ENCODE results near the gene ECPAS. TPM values are rescaled to one million over a fixed set of nuclear protein-coding genes. Genes with fewer than 3 reads are reported as not detected.

Gene ECPAS
- total RNA-seq, 6 experiments from 2014 or later = 36.8 to 52.8 (median 41.1) TPM

- Histone ChIP-seq H3K27ac (no peak overlapping the region), H3K27me3 (no peaks in the 10 kb centered on the region), H3K4me3 (no peak overlapping the region), H3K9me3 (no peaks in the 10 kb centered on the region), H3K4me1 (peaks cover 0 to 46% (median 11%) of the 10 kb centered on the region in 4 donors), H3K36me3 (no peaks in the 10 kb centered on the region)
- 70% methylated on average over 3 of the region's 3 CpGs for WGBS (ENCODE audit: insufficient coverage, low coverage, low lambda C conversion rate, missing lambda C conversion rate)
- DNase-seq = no peak
- no peak for TF ChIP-seq POLR2A (IDR thresholded peaks at IDR 0.05)
- no peak for TF ChIP-seq CTCF (IDR thresholded peaks at IDR 0.05)
- no peak for ATAC-seq
- intact Hi-C loops (cut with DNase I) = no loop called here
Observed at GRCh38 chr9:111477677-111478076, 6.5 kb downstream of the ECPAS start.

GRCh38 chr9:111475195-111475594, 9.0 kb downstream of the ECPAS start:
- H3K27ac ChIP-seq = no peak overlapping the region
- peaks cover 0 to 38% (median 6%) of the 10 kb centered on the region in 4 donors for H3K4me1 ChIP-seq
- no peak for TF ChIP-seq POLR2A (IDR thresholded peaks at IDR 0.05)
- no peak for TF ChIP-seq CTCF (IDR thresholded peaks at IDR 0.05)
- ATAC-seq (no peak), DNase-seq (no peak)
- H3K9me3 ChIP-seq = no peaks in the 10 kb centered on the region
- intact Hi-C loops (cut with DNase I) = no loop called here
- no peak overlapping the region for H3K4me3 ChIP-seq
- H3K36me3 ChIP-seq = no peaks in the 10 kb centered on the region
- 24% methylated on average over 2 of the region's 2 CpGs for WGBS (ENCODE audit: insufficient coverage, low coverage, low lambda C conversion rate, missing lambda C conversion rate)
- no peaks in the 10 kb centered on the region for H3K27me3 ChIP-seq

GRCh38 chr9:111474385-111474784, 9.8 kb downstream of the ECPAS start:
- Histone ChIP-seq H3K36me3 (no peaks in the 10 kb centered on the region), H3K27me3 (no peaks in the 10 kb centered on the region), H3K9me3 (no peaks in the 10 kb centered on the region), H3K27ac (no peak overlapping the region), H3K4me1 (peaks cover 0 to 38% (median 6%) of the 10 kb centered on the region in 4 donors), H3K4me3 (no peak overlapping the region)
- TF ChIP-seq POLR2A (IDR thresholded peaks at IDR 0.05) (no peak), CTCF (IDR thresholded peaks at IDR 0.05) (no peak)
- ATAC-seq = peak; percentile 87 to 92 (median 90)
- intact Hi-C loops (cut with DNase I) = no loop called here
- no peak for DNase-seq
- 23% methylated on average over 3 of the region's 3 CpGs for WGBS (ENCODE audit: insufficient coverage, low coverage, low lambda C conversion rate, missing lambda C conversion rate)

- intact Hi-C loops (cut with DNase I) = no loop called here
- Histone ChIP-seq H3K27ac (peak overlapping the region in 2 of 3 donors; percentile 4 to 26), H3K9me3 (no peaks in the 10 kb centered on the region), H3K36me3 (no peaks in the 10 kb centered on the region), H3K4me3 (no peak overlapping the region), H3K4me1 (peaks cover 0 to 9% (median 3%) of the 10 kb centered on the region in 4 donors), H3K27me3 (no peaks in the 10 kb centered on the region)
- TF ChIP-seq POLR2A (IDR thresholded peaks at IDR 0.05) (no peak), CTCF (IDR thresholded peaks at IDR 0.05) (no peak)
- 26% methylated on average over 4 of the region's 4 CpGs for WGBS (ENCODE audit: insufficient coverage, low coverage, low lambda C conversion rate, missing lambda C conversion rate)
- DNase-seq (no peak), ATAC-seq (peak; percentile 66 to 86 (median 80))
Observed at GRCh38 chr9:111467778-111468367, 16.3 kb downstream of the ECPAS start.
